Loucy (cell line): Measurements from ENCODE around the gene CC2D1A.

Experiments
- EZH2phosphoT487 ChIP-seq: fragments of 200-600 bp; IDR thresholded peaks from 2 replicates; pipeline ENCODE4 v1.6.1; 2018; ENCODE audit warnings: antibody characterized with exemption, mild to moderate bottlenecking, moderate library complexity, borderline replicate concordance
- TF ChIP-seq, protein P1 (sequence below): fragments of 200-600 bp; sonication (generic); conservative IDR thresholded peaks from 2 replicates; pipeline ENCODE4 v1.5.1; 2014; ENCODE audit warnings: mild to moderate bottlenecking, antibody characterized with exemption, low read length

DNA sequence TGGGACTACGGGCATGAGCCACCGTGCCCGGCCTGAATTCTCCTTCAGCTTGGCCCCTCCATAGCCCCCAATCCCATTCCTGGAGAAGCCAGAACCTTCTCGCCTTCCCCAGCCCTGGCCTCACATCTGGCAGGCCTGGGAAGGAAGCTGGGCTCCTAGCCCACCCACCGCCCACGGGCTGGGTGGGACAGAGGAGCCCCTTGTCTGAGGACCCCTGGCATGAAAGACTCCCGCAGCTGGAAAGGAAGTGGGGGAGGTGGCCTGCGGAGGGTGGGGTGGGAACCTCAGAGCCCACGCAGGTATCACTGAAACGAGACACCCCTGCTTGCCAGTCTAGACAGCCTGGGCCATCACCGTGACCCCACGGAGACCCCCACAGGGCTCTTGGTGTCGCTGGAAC is 36.7 kb upstream of the CC2D1A start:
- no peak for TF ChIP-seq EZH2phosphoT487
- TF ChIP-seq, protein P1, sequence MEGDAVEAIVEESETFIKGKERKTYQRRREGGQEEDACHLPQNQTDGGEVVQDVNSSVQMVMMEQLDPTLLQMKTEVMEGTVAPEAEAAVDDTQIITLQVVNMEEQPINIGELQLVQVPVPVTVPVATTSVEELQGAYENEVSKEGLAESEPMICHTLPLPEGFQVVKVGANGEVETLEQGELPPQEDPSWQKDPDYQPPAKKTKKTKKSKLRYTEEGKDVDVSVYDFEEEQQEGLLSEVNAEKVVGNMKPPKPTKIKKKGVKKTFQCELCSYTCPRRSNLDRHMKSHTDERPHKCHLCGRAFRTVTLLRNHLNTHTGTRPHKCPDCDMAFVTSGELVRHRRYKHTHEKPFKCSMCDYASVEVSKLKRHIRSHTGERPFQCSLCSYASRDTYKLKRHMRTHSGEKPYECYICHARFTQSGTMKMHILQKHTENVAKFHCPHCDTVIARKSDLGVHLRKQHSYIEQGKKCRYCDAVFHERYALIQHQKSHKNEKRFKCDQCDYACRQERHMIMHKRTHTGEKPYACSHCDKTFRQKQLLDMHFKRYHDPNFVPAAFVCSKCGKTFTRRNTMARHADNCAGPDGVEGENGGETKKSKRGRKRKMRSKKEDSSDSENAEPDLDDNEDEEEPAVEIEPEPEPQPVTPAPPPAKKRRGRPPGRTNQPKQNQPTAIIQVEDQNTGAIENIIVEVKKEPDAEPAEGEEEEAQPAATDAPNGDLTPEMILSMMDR, result no peak
